ENCODE measurements around the gene SRP14.
A peak's percentile ranks its signal among the peaks of the same experiment; 100 is the strongest.

Gene SRP14

GRCh38 chr15:40050788-40051470 is 11.9 kb upstream of the SRP14 start:
- H3K4me1 Mint-ChIP-seq (ENCODE audit: low read depth): peaks cover 80% of the 10 kb centered on the region
- peak overlapping the region; percentile 98 for H3K27ac Mint-ChIP-seq
- no peak overlapping the region for H3K4me3 Mint-ChIP-seq
- no peaks in the 10 kb centered on the region for H3K9me3 Mint-ChIP-seq
- intact Hi-C loops (cut with micrococcal nuclease): no loop called here
- no peaks in the 10 kb centered on the region for H3K36me3 Mint-ChIP-seq (ENCODE audit: low read depth)
- no peaks in the 10 kb centered on the region for H3K27me3 Mint-ChIP-seq

GRCh38 chr15:40048926-40049475 is 10.0 kb upstream of the SRP14 start:
- no peaks in the 10 kb centered on the region for H3K9me3 Mint-ChIP-seq
- intact Hi-C loops (cut with micrococcal nuclease): loop anchor here (2.0 to 5.0 kb wide), 2 partner anchors 56 to 113 kb away; partner anchors contain the start of gene BUB1B
- peak overlapping the region; percentile 98 for H3K27ac Mint-ChIP-seq
- peaks cover 79% of the 10 kb centered on the region for H3K4me1 Mint-ChIP-seq (ENCODE audit: low read depth)
- no peaks in the 10 kb centered on the region for H3K36me3 Mint-ChIP-seq (ENCODE audit: low read depth)
- no peak overlapping the region for H3K4me3 Mint-ChIP-seq
- no peaks in the 10 kb centered on the region for H3K27me3 Mint-ChIP-seq

- H3K27ac Mint-ChIP-seq: peak overlapping the region; percentile 98
- no peaks in the 10 kb centered on the region for H3K36me3 Mint-ChIP-seq (ENCODE audit: low read depth)
- H3K4me1 Mint-ChIP-seq (ENCODE audit: low read depth): peaks cover 75% of the 10 kb centered on the region
- H3K9me3 Mint-ChIP-seq: no peaks in the 10 kb centered on the region
- H3K27me3 Mint-ChIP-seq: no peaks in the 10 kb centered on the region
- intact Hi-C loops (cut with micrococcal nuclease): loop anchor here (2.0 to 5.0 kb wide), 2 partner anchors 56 to 114 kb away; partner anchors contain the start of gene BUB1B
- peak overlapping the region; percentile 13 for H3K4me3 Mint-ChIP-seq
These were observed 9.3 kb upstream of the SRP14 start for GRCh38 chr15:40048211-40048792.

- peak overlapping the region; percentile 13 for H3K4me3 Mint-ChIP-seq
- intact Hi-C loops (cut with micrococcal nuclease): loop anchor here (2.0 to 5.0 kb wide), 2 partner anchors 57 to 115 kb away; partner anchors contain the start of gene BUB1B
- H3K4me1 Mint-ChIP-seq (ENCODE audit: low read depth): peaks cover 68% of the 10 kb centered on the region
These were observed 8.6 kb upstream of the SRP14 start for GRCh38 chr15:40047415-40048210.

GRCh38 chr15:40046721-40047414 is 7.9 kb upstream of the SRP14 start:
- Mint-ChIP-seq H3K4me3 (no peak overlapping the region), H3K27ac (peak overlapping the region; percentile 98), H3K36me3 (ENCODE audit: low read depth) (no peaks in the 10 kb centered on the region), H3K27me3 (no peaks in the 10 kb centered on the region), H3K9me3 (no peaks in the 10 kb centered on the region), H3K4me1 (ENCODE audit: low read depth) (peaks cover 60% of the 10 kb centered on the region)
- intact Hi-C loops (cut with micrococcal nuclease): loop anchor here (5.0 kb wide), 1 partner anchor 115 kb away; the partner anchor contains the start of gene BUB1B

More at GRCh38 chr15:40047415-40048210, 8.6 kb upstream of the SRP14 start:
- peak overlapping the region; percentile 98 for H3K27ac Mint-ChIP-seq
- no peaks in the 10 kb centered on the region for H3K27me3 Mint-ChIP-seq
- no peaks in the 10 kb centered on the region for H3K36me3 Mint-ChIP-seq (ENCODE audit: low read depth)
- no peaks in the 10 kb centered on the region for H3K9me3 Mint-ChIP-seq

- no peaks in the 10 kb centered on the region for H3K27me3 Mint-ChIP-seq
- H3K36me3 Mint-ChIP-seq (ENCODE audit: low read depth): peaks cover 5% of the 10 kb centered on the region
- H3K27ac Mint-ChIP-seq: peak overlapping the region; percentile 74
- H3K4me1 Mint-ChIP-seq (ENCODE audit: low read depth): peaks cover 60% of the 10 kb centered on the region
- intact Hi-C loops (cut with micrococcal nuclease): loop anchor here (1.0 to 5.0 kb wide), 2 partner anchors 117 to 229 kb away; partner anchors contain the start of gene BUB1B
- no peaks in the 10 kb centered on the region for H3K9me3 Mint-ChIP-seq
- H3K4me3 Mint-ChIP-seq: no peak overlapping the region
These were observed 6.7 kb upstream of the SRP14 start for GRCh38 chr15:40045572-40046217.

- intact Hi-C loops (cut with micrococcal nuclease): loop anchor here (1.0 to 5.0 kb wide), 2 partner anchors 117 to 229 kb away; partner anchors contain the start of gene BUB1B
- no peaks in the 10 kb centered on the region for H3K9me3 Mint-ChIP-seq
- peaks cover 5% of the 10 kb centered on the region for H3K36me3 Mint-ChIP-seq (ENCODE audit: low read depth)
- peak overlapping the region; percentile 74 for H3K27ac Mint-ChIP-seq
- H3K27me3 Mint-ChIP-seq: no peaks in the 10 kb centered on the region
- H3K4me1 Mint-ChIP-seq (ENCODE audit: low read depth): peaks cover 61% of the 10 kb centered on the region
- H3K4me3 Mint-ChIP-seq: peak overlapping the region; percentile 70
These were observed 6.0 kb upstream of the SRP14 start for GRCh38 chr15:40044717-40045571.

- peaks cover 56% of the 10 kb centered on the region for H3K4me1 Mint-ChIP-seq (ENCODE audit: low read depth)
- H3K9me3 Mint-ChIP-seq: no peaks in the 10 kb centered on the region
- intact Hi-C loops (cut with micrococcal nuclease): no loop called here
- no peak overlapping the region for H3K4me3 Mint-ChIP-seq
- H3K27ac Mint-ChIP-seq: peak overlapping the region; percentile 74
- peaks cover 9% of the 10 kb centered on the region for H3K36me3 Mint-ChIP-seq (ENCODE audit: low read depth)
- H3K27me3 Mint-ChIP-seq: no peaks in the 10 kb centered on the region
These were observed 5.1 kb upstream of the SRP14 start for GRCh38 chr15:40043927-40044716.

GRCh38 chr15:40042791-40043320 is 3.9 kb upstream of the SRP14 start:
- intact Hi-C loops (cut with micrococcal nuclease): no loop called here
- H3K36me3 Mint-ChIP-seq (ENCODE audit: low read depth): peaks cover 22% of the 10 kb centered on the region
- H3K4me1 Mint-ChIP-seq (ENCODE audit: low read depth): peaks cover 49% of the 10 kb centered on the region
- H3K4me3 Mint-ChIP-seq: no peak overlapping the region
- H3K27ac Mint-ChIP-seq: no peak overlapping the region
- H3K9me3 Mint-ChIP-seq: no peaks in the 10 kb centered on the region
- H3K27me3 Mint-ChIP-seq: no peaks in the 10 kb centered on the region

GRCh38 chr15:40040770-40041169 is 1.8 kb upstream of the SRP14 start:
- Mint-ChIP-seq H3K4me3 (no peak overlapping the region), H3K27me3 (no peaks in the 10 kb centered on the region), H3K27ac (peak overlapping the region; percentile 99), H3K36me3 (ENCODE audit: low read depth) (peaks cover 43% of the 10 kb centered on the region), H3K4me1 (ENCODE audit: low read depth) (peaks cover 48% of the 10 kb centered on the region), H3K9me3 (no peaks in the 10 kb centered on the region)
- intact Hi-C loops (cut with micrococcal nuclease): no loop called here

GRCh38 chr15:40040293-40040635 is 1.3 kb upstream of the SRP14 start:
- Mint-ChIP-seq H3K36me3 (ENCODE audit: low read depth) (peaks cover 48% of the 10 kb centered on the region), H3K4me3 (peak overlapping the region; percentile 97), H3K4me1 (ENCODE audit: low read depth) (peaks cover 43% of the 10 kb centered on the region), H3K9me3 (no peaks in the 10 kb centered on the region), H3K27ac (peak overlapping the region; percentile 99), H3K27me3 (no peaks in the 10 kb centered on the region)
- intact Hi-C loops (cut with micrococcal nuclease): no loop called here

All from dendritic cell treated with granulocyte-macrophage colony-stimulating factor and Interleukin-4, amounts not matched to agents 40 ng/mL and 50 ng/mL, for 4 days (primary cell).